Measurements from ENCODE around the gene MYO3B. TPM values are rescaled to one million over a fixed set of nuclear protein-coding genes. Genes with fewer than 3 reads are reported as not detected.

MYO3B gene
- total RNA-seq, 1 donor from 2014 or later, result 0.05 TPM

DNA sequence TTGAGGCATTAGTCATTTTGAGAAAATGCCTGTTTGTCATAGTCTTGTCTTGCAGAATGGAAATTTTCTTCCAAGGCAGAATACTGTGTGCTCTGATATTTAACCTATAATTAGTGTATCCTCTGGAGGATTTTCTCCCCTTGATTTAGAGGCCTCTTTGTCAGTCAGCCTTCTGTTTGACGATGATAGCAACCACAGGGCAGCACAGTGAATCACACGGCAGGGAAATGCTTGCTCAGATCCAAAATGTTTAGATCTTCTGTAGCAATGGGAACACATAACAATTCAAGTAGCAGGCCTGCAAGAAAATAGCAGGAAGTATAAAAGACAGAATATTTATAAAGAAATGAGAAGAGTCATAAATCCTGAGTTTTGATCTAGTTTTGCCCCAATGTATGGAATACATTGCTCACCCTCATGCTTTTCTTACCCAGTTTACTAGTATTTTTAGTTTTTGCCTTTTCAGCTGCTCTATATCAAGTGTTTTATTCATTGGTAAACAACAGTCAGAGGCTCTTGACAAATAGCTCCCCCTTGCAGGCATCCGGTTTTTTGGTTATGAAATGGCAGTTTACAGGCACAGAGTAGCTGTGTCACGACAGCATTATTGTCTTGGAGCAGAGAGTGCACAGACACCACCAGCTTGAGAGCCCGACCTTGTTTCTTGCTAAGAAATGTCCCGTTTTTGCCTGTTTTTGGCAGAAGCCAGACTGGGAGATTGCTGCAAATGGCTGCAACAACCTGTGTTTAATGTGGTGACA, 185.1 kb downstream of the MYO3B start:
- H3K9me3 ChIP-seq (replicated peaks), result no peaks in the 10 kb centered on the region
- H3K4me1 ChIP-seq, result no peaks in the 10 kb centered on the region
- H3K27ac ChIP-seq (replicated peaks), result no peak overlapping the region
- no peak for TF ChIP-seq CTCF (IDR thresholded peaks at IDR 0.05; ENCODE audit: borderline replicate concordance)
- DNase-seq, result no peak
- H3K36me3 ChIP-seq, result no peaks in the 10 kb centered on the region
- no peak overlapping the region for H3K4me3 ChIP-seq
- H3K27me3 ChIP-seq (ENCODE audit: low read depth), result peaks cover 98% of the 10 kb centered on the region
- intact Hi-C loops (cut with micrococcal nuclease), result loop anchor here (10.0 kb wide), 1 partner anchor 452 kb away; the partner anchor contains the start of gene GAD1

DNA sequence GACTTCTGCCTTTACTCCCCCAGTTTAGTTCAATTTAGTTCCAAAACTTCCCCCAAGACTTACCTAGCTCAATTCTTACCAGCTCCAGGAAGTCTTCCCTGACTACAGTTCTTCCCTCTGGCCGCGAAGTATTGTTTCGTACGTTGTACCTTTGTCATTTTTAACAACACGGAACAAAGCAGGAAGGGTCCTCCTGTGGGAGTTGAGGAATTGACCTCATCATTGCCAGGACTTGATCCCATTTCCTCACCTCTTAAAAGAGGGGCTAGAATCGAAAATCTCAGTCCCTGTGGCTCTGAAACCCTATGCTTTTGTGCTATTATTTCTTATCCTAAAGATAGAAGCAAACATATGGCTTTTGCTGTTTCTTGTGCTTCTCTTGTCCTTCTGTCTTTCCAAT, 187.1 kb downstream of the MYO3B start:
- intact Hi-C loops (cut with micrococcal nuclease), result loop anchor here (10.0 kb wide), 1 partner anchor 450 kb away; the partner anchor contains the start of gene GAD1
- H3K36me3 ChIP-seq, result no peaks in the 10 kb centered on the region
- no peaks in the 10 kb centered on the region for H3K4me1 ChIP-seq
- peaks cover 99% of the 10 kb centered on the region for H3K27me3 ChIP-seq (ENCODE audit: low read depth)
- H3K9me3 ChIP-seq (replicated peaks), result no peaks in the 10 kb centered on the region
- no peak for TF ChIP-seq CTCF (IDR thresholded peaks at IDR 0.05; ENCODE audit: borderline replicate concordance)
- DNase-seq, result no peak
- H3K4me3 ChIP-seq, result no peak overlapping the region
- H3K27ac ChIP-seq (replicated peaks), result no peak overlapping the region

GRCh38 chr2:170365686-170366085, 187.7 kb downstream of the MYO3B start:
- Histone ChIP-seq H3K27ac (replicated peaks) (no peak overlapping the region), H3K27me3 (ENCODE audit: low read depth) (peaks cover 97% of the 10 kb centered on the region), H3K36me3 (no peaks in the 10 kb centered on the region), H3K4me1 (no peaks in the 10 kb centered on the region), H3K9me3 (replicated peaks) (no peaks in the 10 kb centered on the region), H3K4me3 (no peak overlapping the region)
- no peak for TF ChIP-seq CTCF (IDR thresholded peaks at IDR 0.05; ENCODE audit: borderline replicate concordance)
- DNase-seq, result no peak
- intact Hi-C loops (cut with micrococcal nuclease), result loop anchor here (10.0 kb wide), 1 partner anchor 449 kb away; the partner anchor contains the start of gene GAD1

- H3K27me3 ChIP-seq (ENCODE audit: low read depth), result peaks cover 98% of the 10 kb centered on the region
- no peaks in the 10 kb centered on the region for H3K4me1 ChIP-seq
- H3K9me3 ChIP-seq (replicated peaks), result no peaks in the 10 kb centered on the region
- TF ChIP-seq CTCF (IDR thresholded peaks at IDR 0.05; ENCODE audit: borderline replicate concordance), result no peak
- no peak overlapping the region for H3K27ac ChIP-seq (replicated peaks)
- DNase-seq, result no peak
- H3K4me3 ChIP-seq, result no peak overlapping the region
- no peaks in the 10 kb centered on the region for H3K36me3 ChIP-seq
- intact Hi-C loops (cut with micrococcal nuclease), result loop anchor here (10.0 kb wide), 1 partner anchor 446 kb away; the partner anchor contains the start of gene GAD1
These were observed 190.4 kb downstream of the MYO3B start for GRCh38 chr2:170368370-170368769.

- Histone ChIP-seq H3K9me3 (replicated peaks) (no peaks in the 10 kb centered on the region), H3K27me3 (ENCODE audit: low read depth) (peaks cover 95% of the 10 kb centered on the region), H3K4me3 (no peak overlapping the region), H3K36me3 (no peaks in the 10 kb centered on the region), H3K27ac (replicated peaks) (no peak overlapping the region), H3K4me1 (no peaks in the 10 kb centered on the region)
- DNase-seq, result no peak
- no peak for TF ChIP-seq CTCF (IDR thresholded peaks at IDR 0.05; ENCODE audit: borderline replicate concordance)
- intact Hi-C loops (cut with micrococcal nuclease), result loop anchor here (10.0 kb wide), 1 partner anchor 446 kb away; the partner anchor contains the start of gene GAD1
These were observed 191.3 kb downstream of the MYO3B start for GRCh38 chr2:170369228-170369627.
